HepG2 (cell line): ENCODE data around the gene MDFI. TPM values are rescaled to one million over a fixed set of nuclear protein-coding genes. Genes with fewer than 3 reads are reported as not detected.
A peak's percentile ranks its signal among the peaks of the same experiment; 100 is the strongest.

Source experiments
- ATF5 ChIP-seq: sonication (generic); formaldehyde crosslinking; IDR thresholded peaks from 2 replicates; pipeline ENCODE4 v1.4.0; 2020; ENCODE audit warnings: mild to moderate bottlenecking, low read depth, missing genetic modification reagents
- EHMT2 ChIP-seq: fragments of 200-600 bp; sonication (generic); IDR thresholded peaks from 2 replicates; pipeline ENCODE4 v1.7.0; 2017; ENCODE audit warnings: antibody characterized with exemption, low read depth, low read length, borderline replicate concordance
- HCFC1 ChIP-seq: fragments of 150-350 bp; IDR thresholded peaks from 2 replicates; pipeline ENCODE4 v1.6.1; 2014; ENCODE audit warnings: low read depth, low read length
- JUN ChIP-seq: sonication (generic); formaldehyde crosslinking; IDR thresholded peaks from 2 replicates; pipeline ENCODE4 v1.4.0; 2020; ENCODE audit warnings: mild to moderate bottlenecking, missing genetic modification reagents
- KDM5A ChIP-seq: fragments of 200-600 bp; sonication (generic); IDR thresholded peaks from 2 replicates; pipeline ENCODE4 v1.7.0; 2018; ENCODE audit warnings: antibody characterized with exemption, mild to moderate bottlenecking, low read length, borderline replicate concordance
- NFAT5 ChIP-seq: sonication (generic); formaldehyde crosslinking; IDR thresholded peaks from 2 replicates; pipeline ENCODE4 v1.4.0; 2020; ENCODE audit warnings: missing genetic modification reagents
- NPAS2 ChIP-seq: sonication (generic); formaldehyde crosslinking; IDR thresholded peaks from 2 replicates; pipeline ENCODE4 v1.8.0; 2022; ENCODE audit warnings: mild to moderate bottlenecking, missing genetic modification reagents, borderline replicate concordance
- POGZ ChIP-seq: sonication (generic); formaldehyde crosslinking; IDR thresholded peaks from 2 replicates; pipeline ENCODE4 v1.4.0; 2020; ENCODE audit warnings: mild to moderate bottlenecking, missing genetic modification reagents
- PREB ChIP-seq: sonication (generic); formaldehyde crosslinking; IDR thresholded peaks from 2 replicates; pipeline ENCODE4 v1.4.0; 2020; ENCODE audit warnings: missing genetic modification reagents
- ZBTB46 ChIP-seq: sonication (generic); formaldehyde crosslinking; IDR thresholded peaks from 2 replicates; pipeline ENCODE4 v1.4.0; 2020; ENCODE audit warnings: mild to moderate bottlenecking, missing genetic modification reagents, borderline replicate concordance
- ZKSCAN5 ChIP-seq: sonication (generic); formaldehyde crosslinking; IDR thresholded peaks from 2 replicates; pipeline ENCODE4 v1.5.1; 2020; ENCODE audit warnings: mild to moderate bottlenecking, missing genetic modification reagents
- ZNF574 ChIP-seq: sonication (generic); formaldehyde crosslinking; IDR thresholded peaks from 2 replicates; pipeline ENCODE4 v1.4.0; 2020; ENCODE audit warnings: missing genetic modification reagents
- ZNF614 ChIP-seq: IDR thresholded peaks from 2 replicates; pipeline ENCODE4 v1.6.1; 2018; ENCODE audit warnings: missing biosample characterization, missing genetic modification reagents, inconsistent platforms, borderline replicate concordance
- ZNF781 ChIP-seq: sonication (generic); formaldehyde crosslinking; IDR thresholded peaks from 2 replicates; pipeline ENCODE4 v1.5.1; 2020; ENCODE audit warnings: borderline replicate concordance, mild to moderate bottlenecking, missing genetic modification reagents; ENCODE audit errors: not compliant biosample characterization
- ZNF788 ChIP-seq: sonication (generic); formaldehyde crosslinking; IDR thresholded peaks from 2 replicates; pipeline ENCODE4 v1.5.0; 2020; ENCODE audit warnings: mild to moderate bottlenecking, missing genetic modification reagents, borderline replicate concordance
- ZNF816 ChIP-seq: sonication (generic); formaldehyde crosslinking; IDR thresholded peaks from 2 replicates; pipeline ENCODE4 v1.8.0; 2022; ENCODE audit warnings: missing genetic modification reagents, mild to moderate bottlenecking, borderline replicate concordance
- polyA plus RNA-seq, 8 experiments: library from polyadenylated mRNA; depleted of rRNA in 3 of 8; stranded (reverse) in 7 of 8; unstranded in 1 of 8; fragments of >200 nt; fragmentation: Illumina TruSeq in 4 of 8; extraction: Trizol in 4 of 8; gene quantifications; 2 replicates each; pipeline versions ENCODE4 v1.2.1 to v1.2.3, GENCODE V29; 2011 to 2016; ENCODE audit warnings: low read depth in 4 of 8, missing spikeins in 1 of 8, mixed read lengths in 1 of 8; ENCODE audit not compliant: insufficient read depth in 1 of 8
- total RNA-seq, 5 experiments: library from RNA; depleted of rRNA; stranded (reverse); fragments of >200 nt; fragmentation: Illumina TruSeq; extraction: Trizol; gene quantifications; 2 replicates each; pipeline ENCODE4 v1.2.3, GENCODE V29; 2016; ENCODE audit warnings: low read depth in 1 of 5

MDFI gene
- total and polyA plus RNA-seq, 2 of the 13 experiments (the other 11 are each of a cell fraction or from before 2014, with no cell fraction given) = 0.28 TPM; not detected in 1

- no peak for TF ChIP-seq NFAT5 (CRISPR knock-in tag)
- TF ChIP-seq ZBTB46 (CRISPR knock-in tag) = no peak
- TF ChIP-seq PREB (CRISPR knock-in tag) = no peak
- TF ChIP-seq KDM5A = no peak
- TF ChIP-seq JUN (CRISPR knock-in tag) = no peak
- TF ChIP-seq ATF5 = no peak
- TF ChIP-seq POGZ (CRISPR knock-in tag) = 0 out of 2 replicates have a peak, but pooled peaks have one; percentile 43
- TF ChIP-seq HCFC1 = 0 out of 2 replicates have a peak, but pooled peaks have one; percentile 3
- no peak for TF ChIP-seq EHMT2
- TF ChIP-seq ZNF781 (CRISPR knock-in tag) = no peak
- TF ChIP-seq ZNF816 = no peak
- TF ChIP-seq ZNF614 (CRISPR knock-in tag) = peak; percentile 48; the same call in 1 of the 2 replicates
- peak; percentile 33; the same call in 1 of the 2 replicates for TF ChIP-seq ZNF574
- no peak for TF ChIP-seq ZKSCAN5 (CRISPR knock-in tag)
- peak; percentile 56 for TF ChIP-seq ZNF788 (CRISPR knock-in tag)
- no peak for TF ChIP-seq NPAS2 (CRISPR knock-in tag)
These were observed 45.4 kb downstream of the MDFI start (continued) for GRCh38 chr6:41683523-41684310.
